Measurements from ENCODE around the gene C14orf132.

DNA sequence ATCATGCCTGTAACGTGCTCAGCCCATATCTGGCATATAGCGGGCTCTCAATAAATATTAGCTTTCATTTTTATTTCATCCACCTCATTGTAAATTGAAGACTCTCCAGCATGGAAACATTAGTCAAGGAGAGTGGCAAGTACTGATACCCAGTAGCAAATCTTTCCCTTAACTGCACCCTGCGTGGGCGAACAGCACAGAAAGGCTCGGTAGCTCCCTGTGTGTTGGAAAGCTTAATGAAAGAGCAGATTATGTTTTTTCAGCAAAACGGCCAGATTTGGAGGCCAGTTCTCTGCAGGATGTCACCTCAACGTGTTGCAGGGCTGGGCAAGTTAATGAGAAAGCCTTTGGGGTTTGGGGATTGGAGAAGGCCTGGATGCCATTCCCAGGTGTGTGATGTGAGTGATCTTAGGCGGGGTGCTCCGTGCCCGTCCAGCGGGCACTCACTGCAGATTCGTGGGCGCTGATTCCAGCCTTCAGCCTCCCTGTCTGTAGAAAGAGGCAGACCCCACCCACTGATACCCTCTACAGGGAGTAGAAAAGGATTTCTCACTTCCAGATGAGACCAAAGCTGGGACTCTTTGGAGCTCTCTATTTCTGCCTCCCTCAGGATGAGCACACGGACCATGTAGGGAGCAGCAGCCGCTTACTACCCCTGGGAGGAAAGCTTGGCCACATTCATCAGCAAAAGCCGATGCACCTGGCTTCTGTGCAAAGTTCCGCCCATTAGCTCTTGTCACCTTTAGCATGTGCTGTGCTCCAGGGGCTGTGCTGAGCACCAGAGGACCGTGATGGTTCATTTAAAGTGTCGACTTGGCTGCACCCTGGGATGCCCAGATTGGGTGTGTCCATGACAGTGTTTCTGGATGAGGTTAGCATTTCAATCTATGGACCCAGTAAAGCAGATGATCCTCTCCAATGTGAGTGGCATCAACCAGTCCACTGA lies 29.1 kb downstream of the C14orf132 start:
- TF ChIP-seq POLR2AphosphoS5 (IDR thresholded peaks at IDR 0.05; ENCODE audit: low read depth, low read length) (no peak), POLR2A (IDR thresholded peaks at IDR 0.05; ENCODE audit: low read depth, low read length) (no peak), TAF1 (IDR thresholded peaks at IDR 0.05; ENCODE audit: borderline replicate concordance, low read depth, low read length) (no peak)

Data from GM12892 (cell line).